ENCODE measurements around the gene DDX10.

DDX10 gene

DNA sequence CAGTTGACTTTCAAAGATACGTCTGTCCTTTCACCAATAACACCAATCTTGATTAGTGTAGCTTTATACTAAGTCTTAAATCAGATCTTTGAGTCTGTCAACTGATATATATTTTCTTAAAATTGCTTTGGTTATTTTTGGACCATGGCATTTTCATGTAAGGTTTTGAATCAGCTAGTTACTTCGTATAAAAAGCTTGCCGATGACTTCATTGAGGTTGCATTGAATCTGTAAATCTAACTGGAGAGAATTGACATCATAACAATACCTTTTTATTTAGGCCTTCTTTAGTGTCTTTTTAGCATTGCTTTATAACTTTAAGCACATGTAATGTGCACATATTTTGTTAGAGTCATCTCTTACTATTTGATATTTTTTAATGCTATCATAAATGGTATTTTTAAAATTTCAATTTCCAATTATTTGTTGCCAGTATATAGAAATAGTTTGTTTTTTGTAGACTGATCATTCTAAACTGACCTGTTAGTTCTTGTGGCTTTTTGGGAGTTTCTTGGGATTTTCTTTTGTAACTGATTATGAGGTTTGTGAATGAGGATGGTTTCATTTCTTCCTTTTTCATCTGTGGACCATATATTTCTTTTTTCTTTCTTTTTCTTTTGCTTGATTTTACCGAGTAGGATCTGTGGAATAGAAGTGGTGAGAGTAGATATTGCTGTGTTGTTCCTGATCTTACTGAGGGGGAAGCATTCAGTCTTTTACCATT is 61.4 kb downstream of the DDX10 start:
- H3K4me1 ChIP-seq (ENCODE audit: insufficient read depth, low read length), result no peaks in the 10 kb centered on the region
- H3K9me3 ChIP-seq (ENCODE audit: insufficient read depth, low read length, severe bottlenecking), result no peaks in the 10 kb centered on the region
- H3K27ac ChIP-seq (ENCODE audit: low read length), result no peak overlapping the region
- H3K79me2 ChIP-seq (ENCODE audit: insufficient read depth, low read length), result 0 out of 2 replicates have a peak, but pooled peaks cover 13% of the 10 kb centered on the region
- no peaks in the 10 kb centered on the region for H4K20me1 ChIP-seq (ENCODE audit: insufficient read depth, low read length)
- no peak overlapping the region for H3K4me3 ChIP-seq (ENCODE audit: low read depth in 1 of 2, low read length in 2 of 2)
- TF ChIP-seq EZH2 (IDR thresholded peaks at IDR 0.05; ENCODE audit: borderline replicate concordance, low read depth, low read length, severe bottlenecking), result no peak
- TF ChIP-seq, protein P1, sequence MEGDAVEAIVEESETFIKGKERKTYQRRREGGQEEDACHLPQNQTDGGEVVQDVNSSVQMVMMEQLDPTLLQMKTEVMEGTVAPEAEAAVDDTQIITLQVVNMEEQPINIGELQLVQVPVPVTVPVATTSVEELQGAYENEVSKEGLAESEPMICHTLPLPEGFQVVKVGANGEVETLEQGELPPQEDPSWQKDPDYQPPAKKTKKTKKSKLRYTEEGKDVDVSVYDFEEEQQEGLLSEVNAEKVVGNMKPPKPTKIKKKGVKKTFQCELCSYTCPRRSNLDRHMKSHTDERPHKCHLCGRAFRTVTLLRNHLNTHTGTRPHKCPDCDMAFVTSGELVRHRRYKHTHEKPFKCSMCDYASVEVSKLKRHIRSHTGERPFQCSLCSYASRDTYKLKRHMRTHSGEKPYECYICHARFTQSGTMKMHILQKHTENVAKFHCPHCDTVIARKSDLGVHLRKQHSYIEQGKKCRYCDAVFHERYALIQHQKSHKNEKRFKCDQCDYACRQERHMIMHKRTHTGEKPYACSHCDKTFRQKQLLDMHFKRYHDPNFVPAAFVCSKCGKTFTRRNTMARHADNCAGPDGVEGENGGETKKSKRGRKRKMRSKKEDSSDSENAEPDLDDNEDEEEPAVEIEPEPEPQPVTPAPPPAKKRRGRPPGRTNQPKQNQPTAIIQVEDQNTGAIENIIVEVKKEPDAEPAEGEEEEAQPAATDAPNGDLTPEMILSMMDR (IDR thresholded peaks at IDR 0.05; ENCODE audit: borderline replicate concordance, extremely low read depth, low read length, poor library complexity, severe bottlenecking), result no peak
- no peaks in the 10 kb centered on the region for H3K27me3 ChIP-seq (ENCODE audit: insufficient read depth, low read length, poor library complexity)
- no peak for DNase-seq
- H2AFZ ChIP-seq (ENCODE audit: low read depth, low read length), result no peak overlapping the region
- peaks cover 33% of the 10 kb centered on the region for H3K36me3 ChIP-seq (ENCODE audit: insufficient read depth, low read length)
- H3K4me2 ChIP-seq (ENCODE audit: insufficient read depth, low read length), result no peak overlapping the region
- no peak for ATAC-seq (ENCODE audit: insufficient read depth, low read depth)
- H3K9ac ChIP-seq (ENCODE audit: low read depth, low read length), result no peak overlapping the region

GRCh38 chr11:108727665-108728064 is 62.8 kb downstream of the DDX10 start:
- Histone ChIP-seq H2AFZ (ENCODE audit: low read depth, low read length) (no peak overlapping the region), H3K9ac (ENCODE audit: low read depth, low read length) (no peak overlapping the region), H3K27ac (ENCODE audit: low read length) (no peak overlapping the region), H3K27me3 (ENCODE audit: insufficient read depth, low read length, poor library complexity) (no peaks in the 10 kb centered on the region), H3K36me3 (ENCODE audit: insufficient read depth, low read length) (peaks cover 27% of the 10 kb centered on the region), H3K9me3 (ENCODE audit: insufficient read depth, low read length, severe bottlenecking) (no peaks in the 10 kb centered on the region), H3K4me1 (ENCODE audit: insufficient read depth, low read length) (no peaks in the 10 kb centered on the region), H3K4me2 (ENCODE audit: insufficient read depth, low read length) (no peak overlapping the region), H3K4me3 (ENCODE audit: low read depth in 1 of 2, low read length in 2 of 2) (no peak overlapping the region), H3K79me2 (ENCODE audit: insufficient read depth, low read length) (peaks cover 17% of the 10 kb centered on the region; the same call in 1 of the 2 replicates), H4K20me1 (ENCODE audit: insufficient read depth, low read length) (no peaks in the 10 kb centered on the region)
- ATAC-seq (ENCODE audit: insufficient read depth, low read depth) (no peak), DNase-seq (no peak)
- TF ChIP-seq EZH2 (IDR thresholded peaks at IDR 0.05; ENCODE audit: borderline replicate concordance, low read depth, low read length, severe bottlenecking), result no peak
- TF ChIP-seq, protein P1 (IDR thresholded peaks at IDR 0.05; ENCODE audit: borderline replicate concordance, extremely low read depth, low read length, poor library complexity, severe bottlenecking), result no peak

DNA sequence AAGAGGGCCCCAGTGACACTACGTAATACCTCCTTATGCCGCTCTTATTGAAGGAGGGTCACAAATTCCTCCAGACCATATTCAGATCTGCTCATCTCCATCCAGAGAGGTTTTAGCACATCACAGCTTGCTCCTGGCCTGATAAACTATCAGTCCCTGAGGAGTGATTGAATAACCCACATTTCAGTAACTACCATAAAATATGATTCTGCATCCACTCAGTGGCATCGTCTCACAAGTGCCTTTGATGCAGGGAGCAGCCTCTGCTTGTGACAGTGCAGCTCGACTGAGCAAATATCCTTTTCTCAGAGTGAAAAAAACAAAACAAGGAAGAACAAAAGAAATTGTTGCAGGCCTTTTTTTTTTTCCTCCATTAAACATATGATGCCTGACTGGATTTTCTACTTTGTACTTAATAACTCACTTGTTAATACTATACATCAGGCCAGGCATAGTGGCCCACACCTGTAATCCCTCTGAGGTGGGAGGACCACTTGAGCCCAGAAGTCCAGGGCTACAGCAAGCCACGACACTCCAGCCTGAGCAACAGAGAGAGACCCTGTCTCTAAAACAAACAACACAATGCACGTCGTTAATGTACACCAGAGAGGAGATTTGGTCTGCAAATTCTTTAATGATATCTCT is 64.5 kb downstream of the DDX10 start:
- Histone ChIP-seq H3K4me1 (ENCODE audit: insufficient read depth, low read length) (no peaks in the 10 kb centered on the region), H3K9me3 (ENCODE audit: insufficient read depth, low read length, severe bottlenecking) (no peaks in the 10 kb centered on the region), H3K9ac (ENCODE audit: low read depth, low read length) (no peak overlapping the region), H3K79me2 (ENCODE audit: insufficient read depth, low read length) (peaks cover 17% of the 10 kb centered on the region; the same call in 1 of the 2 replicates), H3K27me3 (ENCODE audit: insufficient read depth, low read length, poor library complexity) (no peaks in the 10 kb centered on the region), H3K4me2 (ENCODE audit: insufficient read depth, low read length) (no peak overlapping the region), H2AFZ (ENCODE audit: low read depth, low read length) (no peak overlapping the region), H3K27ac (ENCODE audit: low read length) (no peak overlapping the region), H3K36me3 (ENCODE audit: insufficient read depth, low read length) (peaks cover 13% of the 10 kb centered on the region; the same call in 1 of the 2 replicates), H3K4me3 (ENCODE audit: low read depth in 1 of 2, low read length in 2 of 2) (no peak overlapping the region), H4K20me1 (ENCODE audit: insufficient read depth, low read length) (no peaks in the 10 kb centered on the region)
- no peak for ATAC-seq (ENCODE audit: insufficient read depth, low read depth)
- no peak for DNase-seq
- TF ChIP-seq, protein P1 (IDR thresholded peaks at IDR 0.05; ENCODE audit: borderline replicate concordance, extremely low read depth, low read length, poor library complexity, severe bottlenecking), result no peak
- TF ChIP-seq EZH2 (IDR thresholded peaks at IDR 0.05; ENCODE audit: borderline replicate concordance, low read depth, low read length, severe bottlenecking), result no peak
